ENCODE data around the gene DOCK4. TPM values are rescaled to one million over a fixed set of nuclear protein-coding genes. Genes with fewer than 3 reads are reported as not detected.

The DOCK4 gene
- total RNA-seq, 1 donor from 2014 or later = 100 TPM

DNA sequence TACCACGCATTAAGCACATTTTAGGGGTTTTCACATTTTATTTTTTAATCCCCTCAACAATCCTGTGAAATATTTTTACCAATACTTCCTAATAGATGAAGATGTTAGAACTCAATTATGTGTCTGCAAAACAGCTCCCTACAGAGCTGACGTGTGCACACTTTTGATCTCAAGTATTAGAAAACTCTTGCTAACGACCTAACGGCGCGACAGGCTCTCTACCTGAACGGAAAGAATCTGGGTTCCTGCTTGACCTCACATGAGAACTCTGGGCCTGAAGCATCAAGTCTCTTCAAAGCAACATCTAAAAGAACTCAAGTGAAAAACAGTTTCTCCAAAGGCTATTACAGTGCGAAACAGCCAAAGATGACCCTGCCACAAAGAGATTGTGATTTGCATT, 113.9 kb downstream of the DOCK4 start:
- Histone ChIP-seq H3K27me3 (no peaks in the 10 kb centered on the region), H3K4me1 (no peaks in the 10 kb centered on the region), H3K36me3 (no peaks in the 10 kb centered on the region), H3K4me3 (no peak overlapping the region), H3K9me3 (no peaks in the 10 kb centered on the region), H3K27ac (no peak overlapping the region)
- no peak for DNase-seq
- ATAC-seq = peak; percentile 47
- TF ChIP-seq, protein P1, sequence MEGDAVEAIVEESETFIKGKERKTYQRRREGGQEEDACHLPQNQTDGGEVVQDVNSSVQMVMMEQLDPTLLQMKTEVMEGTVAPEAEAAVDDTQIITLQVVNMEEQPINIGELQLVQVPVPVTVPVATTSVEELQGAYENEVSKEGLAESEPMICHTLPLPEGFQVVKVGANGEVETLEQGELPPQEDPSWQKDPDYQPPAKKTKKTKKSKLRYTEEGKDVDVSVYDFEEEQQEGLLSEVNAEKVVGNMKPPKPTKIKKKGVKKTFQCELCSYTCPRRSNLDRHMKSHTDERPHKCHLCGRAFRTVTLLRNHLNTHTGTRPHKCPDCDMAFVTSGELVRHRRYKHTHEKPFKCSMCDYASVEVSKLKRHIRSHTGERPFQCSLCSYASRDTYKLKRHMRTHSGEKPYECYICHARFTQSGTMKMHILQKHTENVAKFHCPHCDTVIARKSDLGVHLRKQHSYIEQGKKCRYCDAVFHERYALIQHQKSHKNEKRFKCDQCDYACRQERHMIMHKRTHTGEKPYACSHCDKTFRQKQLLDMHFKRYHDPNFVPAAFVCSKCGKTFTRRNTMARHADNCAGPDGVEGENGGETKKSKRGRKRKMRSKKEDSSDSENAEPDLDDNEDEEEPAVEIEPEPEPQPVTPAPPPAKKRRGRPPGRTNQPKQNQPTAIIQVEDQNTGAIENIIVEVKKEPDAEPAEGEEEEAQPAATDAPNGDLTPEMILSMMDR (IDR thresholded peaks at IDR 0.05) = no peak
- intact Hi-C loops (cut with DNase I) = no loop called here

DNA sequence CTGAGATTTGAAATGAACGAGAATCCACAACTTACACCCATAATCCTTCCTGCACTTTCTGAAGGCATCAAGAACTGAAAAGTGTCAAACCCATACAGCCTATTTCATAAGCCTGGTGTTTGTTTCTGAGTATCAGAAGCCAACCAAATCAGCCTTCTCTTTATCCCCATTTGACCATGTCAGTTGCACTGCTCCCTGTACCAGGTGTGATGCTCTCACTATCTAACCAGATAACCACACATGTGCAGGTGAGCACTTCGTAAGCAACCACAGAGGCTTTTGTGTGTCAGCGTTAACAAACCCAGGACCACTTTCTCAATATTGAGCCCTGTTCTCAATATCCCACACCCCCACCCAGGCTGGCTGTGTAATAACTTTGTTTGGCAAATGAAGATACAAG, 114.4 kb downstream of the DOCK4 start:
- H3K9me3 ChIP-seq = no peaks in the 10 kb centered on the region
- H3K27ac ChIP-seq = no peak overlapping the region
- DNase-seq (no peak), ATAC-seq (no peak)
- H3K4me3 ChIP-seq = no peak overlapping the region
- intact Hi-C loops (cut with DNase I) = no loop called here
- peaks cover 5% of the 10 kb centered on the region for H3K4me1 ChIP-seq
- H3K36me3 ChIP-seq = no peaks in the 10 kb centered on the region
- TF ChIP-seq, protein P1 (IDR thresholded peaks at IDR 0.05) = no peak
- H3K27me3 ChIP-seq = no peaks in the 10 kb centered on the region

DNA sequence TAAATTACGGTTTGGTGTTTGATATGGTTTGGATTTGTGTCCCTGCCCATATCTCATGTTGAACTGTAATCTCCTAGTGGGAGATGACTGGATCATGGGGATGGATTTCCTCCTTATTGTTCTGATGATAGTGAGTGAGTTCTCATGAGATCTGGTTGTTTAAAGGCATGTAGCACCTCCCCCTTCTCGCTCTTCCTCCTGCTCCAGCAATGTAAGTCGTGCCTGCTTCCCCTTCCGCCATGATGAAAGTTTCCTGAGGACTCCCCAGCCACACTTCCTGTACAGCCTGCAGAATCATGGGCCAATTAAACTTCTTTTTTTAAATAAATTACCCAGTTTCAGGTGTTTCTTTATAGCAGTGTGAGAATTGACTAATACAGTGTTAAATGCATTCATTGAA, 116.6 kb downstream of the DOCK4 start:
- ATAC-seq (peak; percentile 72), DNase-seq (no peak)
- no peaks in the 10 kb centered on the region for H3K27me3 ChIP-seq
- H3K9me3 ChIP-seq = no peaks in the 10 kb centered on the region
- no peak overlapping the region for H3K27ac ChIP-seq
- no peak overlapping the region for H3K4me3 ChIP-seq
- peaks cover 17% of the 10 kb centered on the region for H3K4me1 ChIP-seq
- TF ChIP-seq, protein P1 (IDR thresholded peaks at IDR 0.05) = no peak
- no peaks in the 10 kb centered on the region for H3K36me3 ChIP-seq
- intact Hi-C loops (cut with DNase I) = no loop called here

DNA sequence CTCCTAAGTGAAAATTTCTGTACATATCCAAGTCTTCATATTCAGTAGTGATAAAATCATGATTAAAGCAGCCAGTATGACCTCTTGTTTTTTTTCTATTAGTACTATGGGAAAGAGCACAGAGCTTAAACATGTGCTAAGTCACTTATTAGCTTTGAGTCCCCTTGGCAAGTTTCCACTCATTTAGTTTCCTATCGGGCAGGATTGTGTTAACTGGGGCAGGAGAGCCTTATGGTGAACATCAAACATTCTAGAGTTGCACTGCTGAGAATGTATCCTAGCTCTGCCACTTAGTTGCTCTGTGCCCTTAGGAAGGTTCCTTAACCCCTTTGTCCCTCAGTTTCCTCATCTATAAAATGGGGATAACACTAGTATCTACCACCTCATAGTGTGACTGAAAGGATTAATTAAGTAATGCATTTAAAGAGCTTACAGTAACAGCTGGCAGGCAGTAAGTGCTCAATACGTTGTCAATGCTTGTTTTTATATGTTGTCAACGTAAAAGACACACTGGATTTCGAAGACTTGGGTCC, 117.6 kb downstream of the DOCK4 start:
- H3K27me3 ChIP-seq = no peaks in the 10 kb centered on the region
- H3K27ac ChIP-seq = no peak overlapping the region
- peaks cover 18% of the 10 kb centered on the region for H3K4me1 ChIP-seq
- H3K36me3 ChIP-seq = no peaks in the 10 kb centered on the region
- no peak overlapping the region for H3K4me3 ChIP-seq
- H3K9me3 ChIP-seq = no peaks in the 10 kb centered on the region
- TF ChIP-seq, protein P1 (IDR thresholded peaks at IDR 0.05) = no peak
- DNase-seq = no peak
- no peak for ATAC-seq
- intact Hi-C loops (cut with DNase I) = no loop called here

DNA sequence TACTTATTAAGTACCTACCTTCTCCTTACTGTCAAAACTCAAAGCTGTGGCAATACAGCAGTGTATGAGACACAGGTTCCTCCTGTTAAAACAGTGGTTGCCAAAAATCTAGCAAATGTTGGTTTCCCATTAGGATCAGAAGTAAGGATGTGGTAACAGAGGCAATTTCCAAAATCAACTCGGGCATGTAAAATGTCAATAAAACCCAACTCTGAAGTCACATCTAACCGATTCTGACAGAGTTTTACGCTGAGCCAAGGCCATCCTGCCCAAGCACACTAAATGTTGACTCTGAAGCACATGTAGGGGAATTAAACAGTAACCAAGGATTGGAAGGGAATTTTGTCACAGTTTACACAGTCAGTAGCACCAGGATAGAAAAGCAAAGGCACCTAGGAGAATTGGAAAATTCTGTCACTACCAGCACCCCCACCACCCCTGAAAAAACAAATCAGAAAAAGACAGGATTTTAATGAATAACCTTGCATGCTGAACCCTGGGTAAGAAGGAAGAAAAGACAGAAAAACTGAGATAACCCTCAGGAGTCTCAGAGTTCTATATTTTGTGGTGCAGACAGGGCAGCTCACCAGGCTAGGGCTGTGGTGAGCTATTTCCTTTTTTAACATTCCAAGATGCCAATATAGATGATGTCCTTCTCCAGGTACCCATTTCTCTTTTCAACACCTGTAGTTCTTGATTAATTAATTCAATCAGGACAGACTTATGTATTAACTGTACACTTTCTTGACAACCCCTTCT, 119.5 kb downstream of the DOCK4 start:
- Histone ChIP-seq H3K9me3 (no peaks in the 10 kb centered on the region), H3K27me3 (no peaks in the 10 kb centered on the region), H3K36me3 (no peaks in the 10 kb centered on the region), H3K4me1 (peaks cover 34% of the 10 kb centered on the region), H3K4me3 (no peak overlapping the region), H3K27ac (no peak overlapping the region)
- ATAC-seq (no peak), DNase-seq (no peak)
- intact Hi-C loops (cut with DNase I) = no loop called here
- TF ChIP-seq, protein P1 (IDR thresholded peaks at IDR 0.05) = no peak

Data from upper lobe of right lung (tissue), 1 donor.